Measurements from ENCODE around the gene PCDH15.

PCDH15 gene

GRCh38 chr10:54282012-54282411 is 519.0 kb downstream of the PCDH15 start:
- H3K9me3 ChIP-seq (ENCODE audit: control insufficient read depth, insufficient read depth, low read length) = no peaks in the 10 kb centered on the region
- H3K9ac ChIP-seq (ENCODE audit: low read depth, low read length) = no peak overlapping the region
- no peaks in the 10 kb centered on the region for H3K36me3 ChIP-seq (ENCODE audit: control insufficient read depth, insufficient read depth, low read length)
- H3K4me1 ChIP-seq (ENCODE audit: control insufficient read depth, insufficient read depth, low read length) = peaks cover 7% of the 10 kb centered on the region
- no peak overlapping the region for H3K4me3 ChIP-seq (ENCODE audit: low read depth, low read length)
- no peaks in the 10 kb centered on the region for H3K27me3 ChIP-seq (ENCODE audit: control insufficient read depth, insufficient read depth, low read length)
- H3K27ac ChIP-seq (ENCODE audit: low read depth, low read length) = no peak overlapping the region

- Histone ChIP-seq H3K4me3 (ENCODE audit: low read depth, low read length) (no peak overlapping the region), H3K4me1 (ENCODE audit: control insufficient read depth, insufficient read depth, low read length) (no peaks in the 10 kb centered on the region), H3K27ac (ENCODE audit: low read depth, low read length) (no peak overlapping the region), H3K9me3 (ENCODE audit: control insufficient read depth, insufficient read depth, low read length) (no peaks in the 10 kb centered on the region), H3K27me3 (ENCODE audit: control insufficient read depth, insufficient read depth, low read length) (no peaks in the 10 kb centered on the region), H3K36me3 (ENCODE audit: control insufficient read depth, insufficient read depth, low read length) (no peaks in the 10 kb centered on the region), H3K9ac (ENCODE audit: low read depth, low read length) (no peak overlapping the region)
Observed at GRCh38 chr10:54266395-54266794, 534.6 kb downstream of the PCDH15 start.

- Histone ChIP-seq H3K9ac (ENCODE audit: low read depth, low read length) (no peak overlapping the region), H3K9me3 (ENCODE audit: control insufficient read depth, insufficient read depth, low read length) (no peaks in the 10 kb centered on the region), H3K27ac (ENCODE audit: low read depth, low read length) (no peak overlapping the region), H3K4me1 (ENCODE audit: control insufficient read depth, insufficient read depth, low read length) (no peaks in the 10 kb centered on the region), H3K27me3 (ENCODE audit: control insufficient read depth, insufficient read depth, low read length) (no peaks in the 10 kb centered on the region), H3K4me3 (ENCODE audit: low read depth, low read length) (no peak overlapping the region), H3K36me3 (ENCODE audit: control insufficient read depth, insufficient read depth, low read length) (no peaks in the 10 kb centered on the region)
Observed at GRCh38 chr10:54262726-54263125, 538.3 kb downstream of the PCDH15 start.

- no peaks in the 10 kb centered on the region for H3K4me1 ChIP-seq (ENCODE audit: control insufficient read depth, insufficient read depth, low read length)
Observed at GRCh38 chr10:54259104-54259503, 541.9 kb downstream of the PCDH15 start.

GRCh38 chr10:54234832-54235231 is 566.2 kb downstream of the PCDH15 start:
- no peak overlapping the region for H3K27ac ChIP-seq (ENCODE audit: low read depth, low read length)
- no peak overlapping the region for H3K9ac ChIP-seq (ENCODE audit: low read depth, low read length)
- H3K9me3 ChIP-seq (ENCODE audit: control insufficient read depth, insufficient read depth, low read length) = peaks cover 16% of the 10 kb centered on the region
- H3K4me3 ChIP-seq (ENCODE audit: low read depth, low read length) = no peak overlapping the region
- no peaks in the 10 kb centered on the region for H3K36me3 ChIP-seq (ENCODE audit: control insufficient read depth, insufficient read depth, low read length)
- no peaks in the 10 kb centered on the region for H3K27me3 ChIP-seq (ENCODE audit: control insufficient read depth, insufficient read depth, low read length)
- H3K4me1 ChIP-seq (ENCODE audit: control insufficient read depth, insufficient read depth, low read length) = no peaks in the 10 kb centered on the region

More at GRCh38 chr10:54259104-54259503, 541.9 kb downstream of the PCDH15 start:
- Histone ChIP-seq H3K9me3 (ENCODE audit: control insufficient read depth, insufficient read depth, low read length) (no peaks in the 10 kb centered on the region), H3K4me3 (ENCODE audit: low read depth, low read length) (no peak overlapping the region), H3K9ac (ENCODE audit: low read depth, low read length) (no peak overlapping the region), H3K27me3 (ENCODE audit: control insufficient read depth, insufficient read depth, low read length) (no peaks in the 10 kb centered on the region), H3K36me3 (ENCODE audit: control insufficient read depth, insufficient read depth, low read length) (no peaks in the 10 kb centered on the region), H3K27ac (ENCODE audit: low read depth, low read length) (no peak overlapping the region)

GRCh38 chr10:54203401-54203800 is 597.6 kb downstream of the PCDH15 start:
- no peaks in the 10 kb centered on the region for H3K36me3 ChIP-seq (ENCODE audit: control insufficient read depth, insufficient read depth, low read length)
- H3K9me3 ChIP-seq (ENCODE audit: control insufficient read depth, insufficient read depth, low read length) = no peaks in the 10 kb centered on the region

GRCh38 chr10:54198051-54198450 is 603.0 kb downstream of the PCDH15 start:
- H3K9me3 ChIP-seq (ENCODE audit: control insufficient read depth, insufficient read depth, low read length) = no peaks in the 10 kb centered on the region
- H3K4me3 ChIP-seq (ENCODE audit: low read depth, low read length) = no peak overlapping the region
- H3K27ac ChIP-seq (ENCODE audit: low read depth, low read length) = no peak overlapping the region
- no peaks in the 10 kb centered on the region for H3K27me3 ChIP-seq (ENCODE audit: control insufficient read depth, insufficient read depth, low read length)
- H3K4me1 ChIP-seq (ENCODE audit: control insufficient read depth, insufficient read depth, low read length) = no peaks in the 10 kb centered on the region
- H3K9ac ChIP-seq (ENCODE audit: low read depth, low read length) = no peak overlapping the region
- H3K36me3 ChIP-seq (ENCODE audit: control insufficient read depth, insufficient read depth, low read length) = no peaks in the 10 kb centered on the region

More at GRCh38 chr10:54203401-54203800, 597.6 kb downstream of the PCDH15 start:
- H3K4me1 ChIP-seq (ENCODE audit: control insufficient read depth, insufficient read depth, low read length) = no peaks in the 10 kb centered on the region
- no peak overlapping the region for H3K27ac ChIP-seq (ENCODE audit: low read depth, low read length)
- no peaks in the 10 kb centered on the region for H3K27me3 ChIP-seq (ENCODE audit: control insufficient read depth, insufficient read depth, low read length)
- no peak overlapping the region for H3K9ac ChIP-seq (ENCODE audit: low read depth, low read length)
- no peak overlapping the region for H3K4me3 ChIP-seq (ENCODE audit: low read depth, low read length)

GRCh38 chr10:54194806-54195205 is 606.2 kb downstream of the PCDH15 start:
- no peak overlapping the region for H3K27ac ChIP-seq (ENCODE audit: low read depth, low read length)
- no peaks in the 10 kb centered on the region for H3K36me3 ChIP-seq (ENCODE audit: control insufficient read depth, insufficient read depth, low read length)
- no peak overlapping the region for H3K4me3 ChIP-seq (ENCODE audit: low read depth, low read length)
- H3K27me3 ChIP-seq (ENCODE audit: control insufficient read depth, insufficient read depth, low read length) = no peaks in the 10 kb centered on the region
- no peaks in the 10 kb centered on the region for H3K4me1 ChIP-seq (ENCODE audit: control insufficient read depth, insufficient read depth, low read length)
- H3K9ac ChIP-seq (ENCODE audit: low read depth, low read length) = no peak overlapping the region
- H3K9me3 ChIP-seq (ENCODE audit: control insufficient read depth, insufficient read depth, low read length) = no peaks in the 10 kb centered on the region

- Histone ChIP-seq H3K4me3 (ENCODE audit: low read depth, low read length) (no peak overlapping the region), H3K27ac (ENCODE audit: low read depth, low read length) (peak overlapping the region; percentile 58), H3K27me3 (ENCODE audit: control insufficient read depth, insufficient read depth, low read length) (no peaks in the 10 kb centered on the region), H3K9ac (ENCODE audit: low read depth, low read length) (no peak overlapping the region), H3K9me3 (ENCODE audit: control insufficient read depth, insufficient read depth, low read length) (no peaks in the 10 kb centered on the region), H3K4me1 (ENCODE audit: control insufficient read depth, insufficient read depth, low read length) (no peaks in the 10 kb centered on the region), H3K36me3 (ENCODE audit: control insufficient read depth, insufficient read depth, low read length) (no peaks in the 10 kb centered on the region)
Observed at GRCh38 chr10:54159924-54160323, 641.1 kb downstream of the PCDH15 start.

- Histone ChIP-seq H3K4me1 (ENCODE audit: control insufficient read depth, insufficient read depth, low read length) (no peaks in the 10 kb centered on the region), H3K4me3 (ENCODE audit: low read depth, low read length) (no peak overlapping the region), H3K27ac (ENCODE audit: low read depth, low read length) (no peak overlapping the region), H3K9ac (ENCODE audit: low read depth, low read length) (no peak overlapping the region), H3K27me3 (ENCODE audit: control insufficient read depth, insufficient read depth, low read length) (no peaks in the 10 kb centered on the region), H3K9me3 (ENCODE audit: control insufficient read depth, insufficient read depth, low read length) (peaks cover 15% of the 10 kb centered on the region), H3K36me3 (ENCODE audit: control insufficient read depth, insufficient read depth, low read length) (no peaks in the 10 kb centered on the region)
Observed at GRCh38 chr10:54148508-54148907, 652.5 kb downstream of the PCDH15 start.

GRCh38 chr10:54139819-54140428 is 661.1 kb downstream of the PCDH15 start:
- no peak overlapping the region for H3K9ac ChIP-seq (ENCODE audit: low read depth, low read length)
- no peaks in the 10 kb centered on the region for H3K4me1 ChIP-seq (ENCODE audit: control insufficient read depth, insufficient read depth, low read length)
- H3K27ac ChIP-seq (ENCODE audit: low read depth, low read length) = no peak overlapping the region
- H3K36me3 ChIP-seq (ENCODE audit: control insufficient read depth, insufficient read depth, low read length) = no peaks in the 10 kb centered on the region
- peaks cover 67% of the 10 kb centered on the region for H3K9me3 ChIP-seq (ENCODE audit: control insufficient read depth, insufficient read depth, low read length)
- no peaks in the 10 kb centered on the region for H3K27me3 ChIP-seq (ENCODE audit: control insufficient read depth, insufficient read depth, low read length)
- no peak overlapping the region for H3K4me3 ChIP-seq (ENCODE audit: low read depth, low read length)
